GM23248 (cell line): Measurements from ENCODE around the gene CCDC141. TPM values are rescaled to one million over a fixed set of nuclear protein-coding genes. Genes with fewer than 3 reads are reported as not detected.

Experiments
- DNase-seq: peaks from one replicate; pipeline ENCODE4 v3.0.0-alpha.2; 2015
- H2AFZ ChIP-seq: fragments of 200-600 bp; sonication (generic); 2 replicates; pipeline ENCODE4 v1.6.1; 2016; ENCODE audit warnings: antibody characterized with exemption
- H3F3A ChIP-seq: fragments of 200-600 bp; sonication (generic); 2 replicates; pipeline ENCODE4 v1.6.1; 2016; ENCODE audit warnings: mild to moderate bottlenecking, antibody characterized with exemption, mixed run types; ENCODE audit not compliant: insufficient read depth
- H3K27ac ChIP-seq: fragments of 200-600 bp; sonication (generic); 2 replicates; pipeline ENCODE4 v1.5.1; 2016; ENCODE audit warnings: mild to moderate bottlenecking
- H3K27me3 ChIP-seq: fragments of 200-600 bp; sonication (generic); replicated peaks from 2 replicates; pipeline ENCODE4 v1.6.1; 2016; ENCODE audit warnings: mild to moderate bottlenecking; ENCODE audit not compliant: insufficient read depth
- H3K36me3 ChIP-seq: fragments of 200-600 bp; sonication (generic); 2 replicates; pipeline ENCODE4 v1.6.1; 2016; ENCODE audit warnings: low read depth, mild to moderate bottlenecking
- H3K4me1 ChIP-seq: fragments of 200-600 bp; sonication (generic); 2 replicates; pipeline ENCODE4 v1.6.1; 2016; ENCODE audit warnings: mild to moderate bottlenecking; ENCODE audit not compliant: insufficient read depth
- H3K4me2 ChIP-seq: fragments of 200-600 bp; sonication (generic); one replicate; pipeline ENCODE4 v1.6.1; 2016; ENCODE audit warnings: mild to moderate bottlenecking; ENCODE audit not compliant: unreplicated experiment
- H3K4me3 ChIP-seq: fragments of 200-600 bp; sonication (generic); 2 replicates; pipeline ENCODE4 v1.5.1; 2016; ENCODE audit warnings: mild to moderate bottlenecking
- H3K79me2 ChIP-seq: fragments of 200-600 bp; sonication (generic); 2 replicates; pipeline ENCODE4 v1.6.1; 2016; ENCODE audit warnings: mild to moderate bottlenecking; ENCODE audit not compliant: insufficient read depth
- H3K9ac ChIP-seq: fragments of 200-600 bp; sonication (generic); 2 replicates; pipeline ENCODE4 v1.6.1; 2016; ENCODE audit warnings: mild to moderate bottlenecking
- H3K9me2 ChIP-seq: fragments of 200-600 bp; sonication (generic); 2 replicates; pipeline ENCODE4 v1.6.1; 2016; ENCODE audit warnings: mixed run types, mild to moderate bottlenecking, moderate library complexity; ENCODE audit not compliant: insufficient read depth
- H3K9me3 ChIP-seq: fragments of 200-600 bp; sonication (generic); one replicate; pipeline ENCODE4 v1.6.1; 2017; ENCODE audit warnings: low read depth
- H4K20me1 ChIP-seq: fragments of 200-600 bp; sonication (generic); 2 replicates; pipeline ENCODE4 v1.6.0; 2016; ENCODE audit not compliant: insufficient read depth
- EZH2 ChIP-seq: fragments of 200-600 bp; sonication (generic); IDR thresholded peaks from 2 replicates; pipeline ENCODE4 v1.6.1; 2018; ENCODE audit warnings: antibody characterized with exemption, mild to moderate bottlenecking; ENCODE audit not compliant: insufficient read depth, poor library complexity, severe bottlenecking
- EZH2phosphoT487 ChIP-seq: fragments of 200-600 bp; sonication (generic); IDR thresholded peaks from 2 replicates; pipeline ENCODE4 v1.6.1; 2018; ENCODE audit warnings: antibody characterized with exemption, moderate library complexity, mild to moderate bottlenecking, low read depth; ENCODE audit not compliant: insufficient read depth
- WGBS, 2 experiments: methylation state at CpG; one replicate each; pipeline ENCODE4 v1.1.6; 2015 to 2017; ENCODE audit warnings: low lambda C conversion rate in 2 of 2, low coverage in 1 of 2; ENCODE audit errors: missing lambda C conversion rate in 2 of 2; 5-methylcytosine and 5-hydroxymethylcytosine counted together
- in situ Hi-C: fragments of 300-500 bp; cut with MboI; formaldehyde crosslinking; loops from 2 replicates; pipeline ENCODE4 v1.15.0; 2020
- polyA plus RNA-seq: library from polyadenylated mRNA; unstranded; fragments of >200 nt; fragmentation: Nextera tagmentation; extraction: Ambion mirVana; gene quantifications from 2 replicates; pipeline ENCODE4 v1.2.1, GENCODE V29; 2016
- total RNA-seq: library from RNA; depleted of rRNA; stranded (reverse); fragments of >200 nt; shearing (Covaris generic); gene quantifications from 2 replicates; pipeline ENCODE4 v1.2.3, GENCODE V29; 2014

Gene CCDC141
- total and polyA plus RNA-seq, 2 experiments from 2014 or later: not detected

DNA sequence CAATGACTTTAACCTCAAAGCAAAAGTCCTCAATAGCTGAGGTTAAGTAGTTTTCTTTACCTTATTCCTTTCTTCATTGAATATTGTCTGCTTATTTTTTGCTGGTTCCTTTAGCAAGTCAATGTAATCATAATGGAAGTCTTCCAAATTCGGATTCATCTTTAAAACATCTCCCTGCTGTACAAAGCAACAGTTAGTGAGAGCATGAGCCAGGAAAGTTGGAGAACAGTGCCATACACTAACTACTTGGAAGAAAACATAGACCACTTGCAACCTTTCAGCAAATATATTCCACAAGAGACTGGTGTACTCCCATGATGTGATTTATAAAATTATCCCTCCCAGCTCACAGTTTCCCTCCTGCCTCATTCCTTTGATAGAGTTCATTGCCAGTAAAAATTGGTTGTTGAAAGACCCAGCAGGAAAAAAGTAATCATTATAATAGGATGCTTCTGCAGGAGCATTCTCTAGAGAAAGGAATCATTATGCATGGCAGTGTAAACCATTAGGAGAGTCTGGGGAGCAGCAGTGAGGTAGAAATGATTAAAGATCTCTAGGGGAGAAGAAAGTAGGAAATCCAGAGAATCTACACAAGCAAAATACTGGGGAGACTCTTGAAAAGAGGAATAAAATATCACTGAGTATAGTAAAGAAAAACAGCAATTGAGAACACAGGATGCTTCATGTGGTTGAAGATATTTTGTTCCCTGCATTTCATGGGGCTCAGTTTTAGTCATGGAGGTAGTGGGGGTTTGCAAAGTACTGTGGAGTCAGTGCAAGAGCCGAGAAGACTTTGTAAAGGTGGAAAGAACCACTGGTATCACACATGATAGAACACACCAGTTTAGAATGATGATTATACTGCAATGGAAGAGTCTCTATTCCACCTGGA, 204.1 kb downstream of the CCDC141 start:
- H2AFZ ChIP-seq: no peak overlapping the region
- in situ Hi-C loops: no loop called here
- peaks cover 18% of the 10 kb centered on the region for H3F3A ChIP-seq
- H3K27ac ChIP-seq: peak overlapping the region; percentile 54
- no peak overlapping the region for H3K4me3 ChIP-seq
- no peaks in the 10 kb centered on the region for H3K27me3 ChIP-seq
- peaks cover 21% of the 10 kb centered on the region for H3K4me1 ChIP-seq
- no peaks in the 10 kb centered on the region; the same call in 1 of the 2 replicates for H3K9me2 ChIP-seq
- DNase-seq: peak; percentile 85
- TF ChIP-seq EZH2 (no peak), EZH2phosphoT487 (no peak)
- no peaks in the 10 kb centered on the region for H3K79me2 ChIP-seq
- H3K36me3 ChIP-seq: no peaks in the 10 kb centered on the region
- H3K9me3 ChIP-seq: no peaks in the 10 kb centered on the region
- H3K4me2 ChIP-seq: peak overlapping the region; percentile 48
- no peak overlapping the region for H3K9ac ChIP-seq
- 46 to 52% methylated on average over 2 of the region's 2 CpGs for WGBS, 2 experiments
- no peaks in the 10 kb centered on the region for H4K20me1 ChIP-seq

DNA sequence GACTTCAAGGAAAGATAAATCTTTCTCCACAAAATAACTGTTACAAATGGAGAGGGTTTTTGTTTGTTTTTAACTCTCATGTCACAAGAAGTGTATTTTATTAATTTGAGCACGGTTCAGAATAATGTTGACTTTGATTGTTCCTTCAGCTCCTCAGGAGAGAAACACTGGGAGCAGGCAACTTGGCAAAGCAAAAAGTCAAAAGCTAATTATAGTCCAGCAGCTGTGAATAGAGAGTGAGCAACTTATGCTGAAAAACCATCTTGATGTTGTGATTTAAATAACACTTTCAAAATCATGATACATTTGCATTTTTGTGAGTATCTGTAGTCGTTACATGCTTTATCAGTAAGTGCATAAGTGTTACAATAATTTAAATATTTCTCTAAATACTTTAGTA, 205.2 kb downstream of the CCDC141 start:
- Histone ChIP-seq H3K4me3 (no peak overlapping the region), H3K4me1 (peaks cover 21% of the 10 kb centered on the region), H3K27ac (no peak overlapping the region; the same call in 1 of the 2 replicates), H3K9ac (no peak overlapping the region), H3K9me2 (no peaks in the 10 kb centered on the region; the same call in 1 of the 2 replicates), H3K4me2 (no peak overlapping the region), H3K27me3 (no peaks in the 10 kb centered on the region), H3F3A (peaks cover 18% of the 10 kb centered on the region), H3K9me3 (no peaks in the 10 kb centered on the region), H3K79me2 (no peaks in the 10 kb centered on the region), H3K36me3 (no peaks in the 10 kb centered on the region), H4K20me1 (no peaks in the 10 kb centered on the region), H2AFZ (no peak overlapping the region)
- in situ Hi-C loops: no loop called here
- 78 to 85% methylated on average over 2 of the region's 2 CpGs for WGBS, 2 experiments
- DNase-seq: no peak
- TF ChIP-seq EZH2 (no peak), EZH2phosphoT487 (no peak)

DNA sequence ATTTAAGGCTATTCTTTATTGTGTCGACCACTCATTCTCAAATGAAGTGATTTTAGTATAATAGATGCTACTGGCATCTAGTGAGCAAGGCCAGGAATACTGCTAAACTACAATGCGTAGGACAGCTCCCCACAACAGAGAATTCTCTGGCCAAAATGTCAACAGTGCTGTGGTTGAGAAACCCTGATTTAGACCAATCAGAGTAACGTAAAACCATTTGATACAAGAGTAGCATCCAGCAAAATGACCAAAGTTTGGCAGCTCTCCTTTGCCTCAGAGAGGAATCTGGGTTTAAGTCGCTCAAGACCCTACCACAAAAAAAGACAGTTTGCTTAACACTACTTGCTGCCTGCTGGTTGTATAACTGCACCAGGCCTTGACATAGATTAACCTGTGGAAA, 205.7 kb downstream of the CCDC141 start:
- Histone ChIP-seq H3K4me3 (no peak overlapping the region), H3K4me2 (no peak overlapping the region), H3K27ac (no peak overlapping the region), H3F3A (peaks cover 18% of the 10 kb centered on the region), H3K9me3 (no peaks in the 10 kb centered on the region), H3K79me2 (no peaks in the 10 kb centered on the region), H3K36me3 (no peaks in the 10 kb centered on the region), H4K20me1 (no peaks in the 10 kb centered on the region), H3K4me1 (peaks cover 21% of the 10 kb centered on the region), H3K9me2 (no peaks in the 10 kb centered on the region; the same call in 1 of the 2 replicates), H3K27me3 (no peaks in the 10 kb centered on the region), H3K9ac (no peak overlapping the region), H2AFZ (no peak overlapping the region)
- in situ Hi-C loops: no loop called here
- no peak for DNase-seq
- WGBS, 2 experiments: 82 to 84% methylated on average over 4 of the region's 4 CpGs
- TF ChIP-seq EZH2phosphoT487 (no peak), EZH2 (no peak)

DNA sequence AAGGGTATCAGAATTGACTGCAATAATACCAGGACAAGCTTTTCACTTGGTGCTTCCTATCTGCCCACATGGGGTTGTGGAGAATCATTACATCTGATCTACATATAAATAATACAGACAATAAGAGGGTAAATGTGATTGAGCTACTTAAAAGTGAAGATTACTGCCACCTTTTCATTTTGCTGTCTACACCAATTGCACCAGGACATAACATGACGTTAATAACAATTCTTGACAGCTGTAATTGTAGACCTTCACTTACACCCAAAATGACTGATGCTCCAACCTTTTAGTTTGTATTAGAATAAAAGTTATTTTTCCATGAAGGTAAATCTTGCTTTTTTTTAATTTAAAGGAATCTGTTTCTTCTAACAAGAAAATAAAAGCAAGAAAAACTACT, 206.2 kb downstream of the CCDC141 start:
- Histone ChIP-seq H3K4me2 (no peak overlapping the region), H3K27ac (no peak overlapping the region), H3K4me1 (peaks cover 21% of the 10 kb centered on the region), H3K9me2 (no peaks in the 10 kb centered on the region), H3K9me3 (no peaks in the 10 kb centered on the region), H3K27me3 (no peaks in the 10 kb centered on the region), H3F3A (peaks cover 18% of the 10 kb centered on the region), H3K4me3 (no peak overlapping the region), H3K36me3 (no peaks in the 10 kb centered on the region), H4K20me1 (no peaks in the 10 kb centered on the region), H3K9ac (no peak overlapping the region), H2AFZ (no peak overlapping the region), H3K79me2 (no peaks in the 10 kb centered on the region)
- in situ Hi-C loops: no loop called here
- no peak for DNase-seq
- TF ChIP-seq EZH2phosphoT487 (no peak), EZH2 (no peak)
- 92 to 100% methylated on average over 1 of the region's 1 CpG for WGBS, 2 experiments
